GM19328 (cell line): ENCODE measurements around the gene GPATCH8.

Experiments used
- ATAC-seq: cut with Tn5 transposase; IDR thresholded peaks from one replicate; pipeline ENCODE4 v1.9.1; 2021; ENCODE audit warnings: mild to moderate bottlenecking, moderate library complexity; ENCODE audit not compliant: unreplicated experiment

GPATCH8 gene

GRCh38 chr17:44464037-44464436, 39.2 kb downstream of the GPATCH8 start:
- no peak for ATAC-seq

- ATAC-seq, result no peak
Observed at GRCh38 chr17:44451832-44452231, 51.4 kb downstream of the GPATCH8 start.

- no peak for ATAC-seq
Observed at GRCh38 chr17:44451016-44451627, 52.1 kb downstream of the GPATCH8 start.

- no peak for ATAC-seq
Observed at GRCh38 chr17:44448412-44448811, 54.8 kb downstream of the GPATCH8 start.

GRCh38 chr17:44444735-44445105, 58.5 kb downstream of the GPATCH8 start:
- ATAC-seq, result no peak

- ATAC-seq, result no peak
Observed at GRCh38 chr17:44442806-44443205, 60.4 kb downstream of the GPATCH8 start.

GRCh38 chr17:44439168-44439567, 64.0 kb downstream of the GPATCH8 start:
- ATAC-seq, result no peak

GRCh38 chr17:44438636-44439035, 64.6 kb downstream of the GPATCH8 start:
- no peak for ATAC-seq

- ATAC-seq, result no peak
Observed at GRCh38 chr17:44436336-44436735, 66.9 kb downstream of the GPATCH8 start.

GRCh38 chr17:44432254-44433157, 70.7 kb downstream of the GPATCH8 start:
- ATAC-seq, result no peak

GRCh38 chr17:44424828-44425461, 78.3 kb downstream of the GPATCH8 start:
- ATAC-seq, result no peak

GRCh38 chr17:44417553-44417952, 85.7 kb downstream of the GPATCH8 start:
- ATAC-seq, result no peak

GRCh38 chr17:44416558-44417289, 86.5 kb downstream of the GPATCH8 start:
- ATAC-seq, result no peak

GRCh38 chr17:44414394-44415155, 88.6 kb downstream of the GPATCH8 start:
- no peak for ATAC-seq

GRCh38 chr17:44409309-44410028, 93.7 kb downstream of the GPATCH8 start:
- no peak for ATAC-seq

GRCh38 chr17:44408786-44409185, 94.4 kb downstream of the GPATCH8 start:
- ATAC-seq, result no peak

- ATAC-seq, result no peak
Observed at GRCh38 chr17:44402564-44403172, 100.5 kb downstream of the GPATCH8 start.

- no peak for ATAC-seq
Observed at GRCh38 chr17:44400226-44400847, 102.9 kb downstream of the GPATCH8 start.
